GM23338 (cell line): Measurements from ENCODE around the gene RGS17. TPM values are rescaled to one million over a fixed set of nuclear protein-coding genes. Genes with fewer than 3 reads are reported as not detected.

Source experiments
- ATAC-seq: fragments of 200-7000 bp; cut with Tn5 transposase; 3 replicates; pipeline ENCODE4 v1.9.1; 2020
- DNase-seq: peaks from one replicate; pipeline ENCODE4 v3.0.0-alpha.2; 2015; ENCODE audit warnings: low spot score
- H2AFZ ChIP-seq: fragments of 200-600 bp; sonication (generic); 2 replicates; pipeline ENCODE4 v1.8.0; 2016; ENCODE audit warnings: antibody characterized with exemption, mild to moderate bottlenecking, moderate library complexity
- H3F3A ChIP-seq: fragments of 200-600 bp; sonication (generic); replicated peaks from 2 replicates; pipeline ENCODE4 v1.8.0; 2017; ENCODE audit warnings: antibody characterized with exemption, mixed run types, low read depth
- H3K27ac ChIP-seq: fragments of 200-600 bp; sonication (generic); 2 replicates; pipeline ENCODE4 v1.6.1; 2016; ENCODE audit warnings: low read depth
- H3K27me3 ChIP-seq: fragments of 200-600 bp; sonication (generic); 2 replicates; pipeline ENCODE4 v1.8.0; 2016; ENCODE audit warnings: mild to moderate bottlenecking, mixed run types, moderate library complexity; ENCODE audit not compliant: insufficient read depth
- H3K36me3 ChIP-seq: fragments of 200-600 bp; sonication (generic); 2 replicates; pipeline ENCODE4 v1.8.0; 2016; ENCODE audit warnings: mild to moderate bottlenecking; ENCODE audit not compliant: insufficient read depth
- H3K4me1 ChIP-seq: fragments of 200-600 bp; sonication (generic); 2 replicates; pipeline ENCODE4 v1.8.0; 2016; ENCODE audit warnings: mild to moderate bottlenecking, moderate library complexity; ENCODE audit not compliant: insufficient read depth
- H3K4me2 ChIP-seq: fragments of 200-600 bp; sonication (generic); 2 replicates; pipeline ENCODE4 v1.7.1; 2017; ENCODE audit warnings: mixed run types
- H3K4me3 ChIP-seq: fragments of 200-600 bp; sonication (generic); 2 replicates; pipeline ENCODE4 v1.6.1; 2016; ENCODE audit warnings: mixed run types
- H3K79me2 ChIP-seq: fragments of 200-600 bp; sonication (generic); replicated peaks from 2 replicates; pipeline ENCODE4 v1.8.0; 2017; ENCODE audit warnings: mild to moderate bottlenecking; ENCODE audit not compliant: insufficient read depth
- H3K9me2 ChIP-seq: fragments of 200-600 bp; sonication (generic); 2 replicates; pipeline ENCODE4 v1.8.0; 2017; ENCODE audit not compliant: insufficient read depth
- H4K20me1 ChIP-seq: fragments of 200-600 bp; sonication (generic); replicated peaks from 2 replicates; pipeline ENCODE4 v1.8.0; 2017; ENCODE audit warnings: mild to moderate bottlenecking; ENCODE audit not compliant: insufficient read depth
- H3K27ac Mint-ChIP-seq: 2 replicates; pipeline ENCODE4 v1.8.0; 2020; ENCODE audit warnings: inconsistent platforms, mild to moderate bottlenecking, moderate library complexity, mixed read lengths
- H3K27me3 Mint-ChIP-seq: 3 replicates; pipeline ENCODE4 v1.8.0; 2022; ENCODE audit warnings: low read depth, mild to moderate bottlenecking, moderate library complexity, mixed read lengths, inconsistent platforms; ENCODE audit not compliant: insufficient read depth, poor library complexity
- H3K36me3 Mint-ChIP-seq: 3 replicates; pipeline ENCODE4 v1.8.0; 2021; ENCODE audit warnings: low read depth, mild to moderate bottlenecking, inconsistent platforms, moderate library complexity, mixed read lengths
- H3K4me1 Mint-ChIP-seq: 3 replicates; pipeline ENCODE4 v1.8.0; 2020; ENCODE audit warnings: mild to moderate bottlenecking, inconsistent platforms, mixed read lengths
- H3K4me3 Mint-ChIP-seq: 3 replicates; pipeline ENCODE4 v1.8.0; 2021; ENCODE audit warnings: moderate library complexity, mild to moderate bottlenecking, inconsistent platforms, mixed read lengths
- H3K9me3 Mint-ChIP-seq: 3 replicates; pipeline ENCODE4 v1.8.0; 2020; ENCODE audit warnings: moderate library complexity, mild to moderate bottlenecking, inconsistent platforms, mixed read lengths
- CREB1 ChIP-seq: fragments of 250-450 bp; sonication (Bioruptor Pico); IDR thresholded peaks from 2 replicates; pipeline ENCODE4 v1.5.0; 2020; ENCODE audit warnings: low read depth, mild to moderate bottlenecking, moderate library complexity
- EZH2 ChIP-seq: fragments of 200-600 bp; sonication (generic); IDR thresholded peaks from one replicate; pipeline ENCODE4 v1.8.0; 2017; ENCODE audit warnings: antibody characterized with exemption, mild to moderate bottlenecking, low read depth; ENCODE audit not compliant: unreplicated experiment
- EZH2phosphoT487 ChIP-seq: fragments of 200-600 bp; sonication (generic); IDR thresholded peaks from one replicate; pipeline ENCODE4 v1.8.1; 2018; ENCODE audit warnings: antibody characterized with exemption; ENCODE audit not compliant: unreplicated experiment
- JUNB ChIP-seq: IDR thresholded peaks from one replicate; pipeline ENCODE4 v1.6.1; 2016; ENCODE audit warnings: antibody characterized with exemption; ENCODE audit not compliant: unreplicated experiment
- NANOG ChIP-seq: IDR thresholded peaks from 2 replicates; pipeline ENCODE4 v1.6.1; 2016; ENCODE audit warnings: antibody characterized with exemption, borderline replicate concordance
- STAT1 ChIP-seq: IDR thresholded peaks from one replicate; pipeline ENCODE4 v1.6.1; 2016; ENCODE audit warnings: antibody characterized with exemption; ENCODE audit not compliant: unreplicated experiment
- ZNF114 ChIP-seq: fragments of 250-450 bp; sonication (Bioruptor Pico); IDR thresholded peaks from 2 replicates; pipeline ENCODE4 v1.5.0; 2020; ENCODE audit warnings: mild to moderate bottlenecking, moderate library complexity
- ZNF331 ChIP-seq: fragments of 250-450 bp; sonication (Bioruptor Pico); IDR thresholded peaks from 2 replicates; pipeline ENCODE4 v1.5.0; 2020; ENCODE audit warnings: low read depth, mild to moderate bottlenecking, moderate library complexity
- polyA plus RNA-seq: library from polyadenylated mRNA; unstranded; fragments of >200 nt; fragmentation: Nextera tagmentation; extraction: Ambion mirVana; gene quantifications from 2 replicates; pipeline ENCODE4 v1.2.1, GENCODE V29; 2016
- total RNA-seq: library from RNA; depleted of rRNA; stranded (reverse); fragments of >200 nt; shearing (Covaris generic); gene quantifications from 2 replicates; pipeline ENCODE4 v1.2.3, GENCODE V29; 2014
- TF ChIP-seq, protein P1 (sequence below), 2 experiments: fragments of 200-600 bp in 1 of 2; sonication (generic) in 1 of 2; conservative IDR thresholded peaks; 2 replicates each; pipeline versions ENCODE4 v1.5.1 to v1.6.1; 2016 to 2017; ENCODE audit warnings: antibody characterized with exemption in 2 of 2, low read depth in 2 of 2, mild to moderate bottlenecking in 2 of 2, moderate library complexity in 1 of 2
- TF ChIP-seq, protein P2 (sequence below): IDR thresholded peaks from 2 replicates; pipeline ENCODE4 v1.6.1; 2016; ENCODE audit warnings: antibody characterized with exemption

RGS17 gene
- total and polyA plus RNA-seq, 2 experiments from 2014 or later: 12.1 to 12.3 TPM

DNA sequence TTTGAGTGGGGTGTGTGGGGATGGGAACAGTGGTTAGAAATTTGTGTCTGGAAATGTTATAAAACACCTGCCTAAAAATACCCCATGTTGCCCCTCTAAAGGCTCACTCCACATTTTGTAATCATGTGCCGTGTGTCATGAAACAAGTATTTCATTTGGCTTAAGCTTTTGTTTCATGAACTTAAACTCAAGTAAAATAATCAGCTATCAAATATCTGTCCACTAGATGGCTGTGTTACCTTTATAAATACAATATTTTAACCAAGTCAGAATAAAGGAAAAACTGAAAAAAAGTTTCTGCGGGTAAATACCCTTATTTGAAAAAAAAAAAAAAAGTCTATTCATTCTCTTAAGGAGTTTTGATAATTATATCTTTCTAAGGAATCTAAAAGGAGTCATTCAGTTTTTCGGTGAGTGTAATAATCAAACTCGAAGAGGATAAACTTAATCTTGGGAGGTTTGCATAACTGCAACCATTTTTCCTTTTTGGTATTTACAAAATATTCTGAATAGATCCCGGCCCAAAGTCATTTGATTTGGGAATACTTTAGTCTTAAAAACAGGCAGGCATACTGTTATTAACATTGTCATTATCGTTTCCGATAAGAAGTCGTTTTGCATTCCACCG is 98.7 kb downstream of the RGS17 start:
- Histone ChIP-seq H3K4me1 (peaks cover 26% of the 10 kb centered on the region), H3K4me2 (0 out of 2 replicates have a peak overlapping the region, but pooled peaks have one; percentile 44), H4K20me1 (no peaks in the 10 kb centered on the region), H3K9me2 (no peaks in the 10 kb centered on the region), H3F3A (no peaks in the 10 kb centered on the region), H3K4me3 (no peak overlapping the region), H3K27ac (no peak overlapping the region), H2AFZ (no peak overlapping the region), H3K27me3 (no peaks in the 10 kb centered on the region), H3K79me2 (no peaks in the 10 kb centered on the region), H3K36me3 (no peaks in the 10 kb centered on the region)
- Mint-ChIP-seq H3K4me1 (peaks cover 16% of the 10 kb centered on the region), H3K9me3 (no peaks in the 10 kb centered on the region), H3K36me3 (no peaks in the 10 kb centered on the region), H3K4me3 (no peak overlapping the region), H3K27me3 (peaks cover 7% of the 10 kb centered on the region), H3K27ac (no peak overlapping the region)
- TF ChIP-seq, protein P1, sequence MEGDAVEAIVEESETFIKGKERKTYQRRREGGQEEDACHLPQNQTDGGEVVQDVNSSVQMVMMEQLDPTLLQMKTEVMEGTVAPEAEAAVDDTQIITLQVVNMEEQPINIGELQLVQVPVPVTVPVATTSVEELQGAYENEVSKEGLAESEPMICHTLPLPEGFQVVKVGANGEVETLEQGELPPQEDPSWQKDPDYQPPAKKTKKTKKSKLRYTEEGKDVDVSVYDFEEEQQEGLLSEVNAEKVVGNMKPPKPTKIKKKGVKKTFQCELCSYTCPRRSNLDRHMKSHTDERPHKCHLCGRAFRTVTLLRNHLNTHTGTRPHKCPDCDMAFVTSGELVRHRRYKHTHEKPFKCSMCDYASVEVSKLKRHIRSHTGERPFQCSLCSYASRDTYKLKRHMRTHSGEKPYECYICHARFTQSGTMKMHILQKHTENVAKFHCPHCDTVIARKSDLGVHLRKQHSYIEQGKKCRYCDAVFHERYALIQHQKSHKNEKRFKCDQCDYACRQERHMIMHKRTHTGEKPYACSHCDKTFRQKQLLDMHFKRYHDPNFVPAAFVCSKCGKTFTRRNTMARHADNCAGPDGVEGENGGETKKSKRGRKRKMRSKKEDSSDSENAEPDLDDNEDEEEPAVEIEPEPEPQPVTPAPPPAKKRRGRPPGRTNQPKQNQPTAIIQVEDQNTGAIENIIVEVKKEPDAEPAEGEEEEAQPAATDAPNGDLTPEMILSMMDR (conservative IDR thresholded peaks at IDR 0.05; ENCODE audit: low read depth in 2 of 2): peak in 1 of 2 experiments; percentile 60; a peak in 3 of 4 replicates
- TF ChIP-seq, protein P2, sequence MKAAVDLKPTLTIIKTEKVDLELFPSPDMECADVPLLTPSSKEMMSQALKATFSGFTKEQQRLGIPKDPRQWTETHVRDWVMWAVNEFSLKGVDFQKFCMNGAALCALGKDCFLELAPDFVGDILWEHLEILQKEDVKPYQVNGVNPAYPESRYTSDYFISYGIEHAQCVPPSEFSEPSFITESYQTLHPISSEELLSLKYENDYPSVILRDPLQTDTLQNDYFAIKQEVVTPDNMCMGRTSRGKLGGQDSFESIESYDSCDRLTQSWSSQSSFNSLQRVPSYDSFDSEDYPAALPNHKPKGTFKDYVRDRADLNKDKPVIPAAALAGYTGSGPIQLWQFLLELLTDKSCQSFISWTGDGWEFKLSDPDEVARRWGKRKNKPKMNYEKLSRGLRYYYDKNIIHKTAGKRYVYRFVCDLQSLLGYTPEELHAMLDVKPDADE: no peak
- DNase-seq: peak; percentile 44
- ATAC-seq: no peak

DNA sequence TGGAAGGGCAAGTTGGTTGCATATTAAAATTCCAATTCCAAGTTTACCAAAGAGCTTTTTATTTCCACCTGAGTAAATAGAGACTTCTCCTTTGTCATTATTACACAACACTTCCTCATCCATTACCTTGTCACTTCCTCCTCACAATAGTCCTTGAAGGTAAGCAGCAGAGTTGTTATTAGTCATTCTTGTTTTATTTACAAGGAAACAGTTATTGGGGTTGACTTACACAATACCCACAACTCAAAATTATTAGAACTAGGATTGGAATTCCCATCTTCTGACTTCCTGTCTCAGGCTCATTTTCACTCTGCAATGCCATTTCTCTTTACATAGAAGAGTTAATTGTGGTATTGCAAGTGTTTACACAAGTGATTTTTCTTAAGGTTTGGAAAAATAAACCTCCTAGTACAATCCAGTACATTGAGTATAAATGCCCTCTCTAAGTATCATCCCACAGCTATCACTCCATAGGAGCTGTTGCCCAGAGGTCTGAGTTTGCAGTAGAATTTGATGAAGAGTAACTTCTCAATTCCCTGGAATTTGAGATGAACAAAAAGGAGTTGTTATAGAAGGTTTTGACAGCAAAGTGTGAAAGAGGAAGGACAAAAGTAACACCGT is 99.6 kb downstream of the RGS17 start:
- peaks cover 16% of the 10 kb centered on the region for H3K4me1 Mint-ChIP-seq
- H3F3A ChIP-seq: no peaks in the 10 kb centered on the region
- no peaks in the 10 kb centered on the region for H3K9me3 Mint-ChIP-seq
- no peaks in the 10 kb centered on the region for H3K36me3 ChIP-seq
- no peak for ATAC-seq
- no peak overlapping the region for H2AFZ ChIP-seq
- peaks cover 26% of the 10 kb centered on the region for H3K4me1 ChIP-seq
- no peaks in the 10 kb centered on the region for H3K36me3 Mint-ChIP-seq
- no peaks in the 10 kb centered on the region for H4K20me1 ChIP-seq
- H3K27me3 Mint-ChIP-seq: peaks cover 6% of the 10 kb centered on the region
- H3K27ac ChIP-seq: no peak overlapping the region
- no peaks in the 10 kb centered on the region for H3K9me2 ChIP-seq
- no peak for DNase-seq
- TF ChIP-seq NANOG (0 out of 2 replicates have a peak, but pooled peaks have one; percentile 31), EZH2phosphoT487 (no peak)
- no peak overlapping the region for H3K27ac Mint-ChIP-seq
- H3K79me2 ChIP-seq: no peaks in the 10 kb centered on the region
- H3K27me3 ChIP-seq: no peaks in the 10 kb centered on the region
- no peak overlapping the region for H3K4me3 Mint-ChIP-seq
- peak overlapping the region; percentile 44; the same call in 1 of the 2 replicates for H3K4me2 ChIP-seq
- H3K4me3 ChIP-seq: no peak overlapping the region

DNA sequence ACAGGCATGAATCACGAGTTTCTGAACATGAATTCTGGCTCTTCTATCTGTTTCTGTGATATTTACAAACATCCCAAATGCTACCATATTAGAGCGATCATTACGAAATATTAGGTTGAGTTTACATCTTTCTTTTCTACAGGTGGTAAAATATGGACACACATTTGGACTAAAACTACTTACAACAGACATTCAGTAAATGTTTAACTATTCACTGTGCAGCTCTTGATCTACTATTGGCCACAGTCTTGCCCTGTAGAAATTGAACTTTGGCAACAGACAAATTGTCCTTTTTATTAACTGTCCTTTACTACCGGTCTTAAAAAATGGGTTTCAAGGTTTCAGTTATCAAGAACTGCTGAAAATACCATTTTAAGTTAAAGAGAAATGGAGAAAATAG is 102.1 kb downstream of the RGS17 start:
- Histone ChIP-seq H3F3A (no peaks in the 10 kb centered on the region), H4K20me1 (no peaks in the 10 kb centered on the region), H3K4me1 (peaks cover 26% of the 10 kb centered on the region), H3K9me2 (no peaks in the 10 kb centered on the region), H3K36me3 (no peaks in the 10 kb centered on the region), H2AFZ (no peak overlapping the region), H3K4me2 (no peak overlapping the region), H3K27me3 (no peaks in the 10 kb centered on the region), H3K4me3 (no peak overlapping the region), H3K79me2 (no peaks in the 10 kb centered on the region), H3K27ac (no peak overlapping the region)
- TF ChIP-seq, protein P1 (conservative IDR thresholded peaks at IDR 0.05; ENCODE audit: low read depth in 2 of 2): no peak
- TF ChIP-seq ZNF114 (no peak), EZH2phosphoT487 (no peak), CREB1 (CRISPR knock-in tag) (no peak), EZH2 (no peak), JUNB (no peak), ZNF331 (CRISPR knock-in tag) (no peak), NANOG (no peak), STAT1 (no peak)
- TF ChIP-seq, protein P2: no peak
- no peak for ATAC-seq
- Mint-ChIP-seq H3K9me3 (no peaks in the 10 kb centered on the region), H3K4me1 (peaks cover 16% of the 10 kb centered on the region), H3K27ac (no peak overlapping the region), H3K4me3 (no peak overlapping the region), H3K27me3 (peaks cover 4% of the 10 kb centered on the region), H3K36me3 (no peaks in the 10 kb centered on the region)
- no peak for DNase-seq
